D721Med (cell line): ENCODE results near the gene SHISA5.

ENCODE experiments used
- DNase-seq: peaks from one replicate; pipeline ENCODE4 v3.0.0; 2011; ENCODE audit warnings: low spot score; ENCODE audit not compliant: insufficient read length
- FAIRE-seq: peaks from 2 replicates; lab custom pipeline; 2011; peaks lifted over from hg19 to GRCh38; lab: Jason Lieb, UNC
- CTCF ChIP-seq: IDR thresholded peaks from 2 replicates; pipeline ENCODE4 v1.5.1; 2012; ENCODE audit warnings: mild to moderate bottlenecking, control low read depth; ENCODE audit not compliant: insufficient read depth; ENCODE audit errors: missing control alignments

SHISA5 gene

GRCh38 chr3:48459331-48459730 lies 44.6 kb downstream of the SHISA5 start:
- FAIRE-seq (no peak), DNase-seq (no peak)
- no peak for TF ChIP-seq CTCF

GRCh38 chr3:48456456-48456855 lies 47.5 kb downstream of the SHISA5 start:
- no peak for DNase-seq
- no peak for FAIRE-seq
- no peak for TF ChIP-seq CTCF

GRCh38 chr3:48451270-48451669 lies 52.7 kb downstream of the SHISA5 start:
- FAIRE-seq (no peak), DNase-seq (no peak)

GRCh38 chr3:48446425-48447193 lies 57.4 kb downstream of the SHISA5 start, which contains the start of gene ATRIP:
Gene ATRIP (plus strand): TSS chr3:48446737. CDS start chr3:48446846, 109 bp downstream.
- DNase-seq (no peak), FAIRE-seq (no peak)
- TF ChIP-seq CTCF = no peak

More at GRCh38 chr3:48451270-48451669, 52.7 kb downstream of the SHISA5 start:
- TF ChIP-seq CTCF = no peak

- FAIRE-seq (no peak), DNase-seq (no peak)
- no peak for TF ChIP-seq CTCF
Observed at GRCh38 chr3:48446043-48446424, 57.9 kb downstream of the SHISA5 start.

- FAIRE-seq = no peak
Observed at GRCh38 chr3:48445277-48445882, 58.6 kb downstream of the SHISA5 start.

More at GRCh38 chr3:48445277-48445882, 58.6 kb downstream of the SHISA5 start:
- TF ChIP-seq CTCF = no peak
- no peak for DNase-seq
